ENCODE measurements around the gene PAQR4. TPM values are rescaled to one million over a fixed set of nuclear protein-coding genes. Genes with fewer than 3 reads are reported as not detected.

PAQR4 gene
- total and polyA plus RNA-seq, 4 experiments from 2014 or later = 0.77 to 1.7 (median 1.1) TPM

- Histone ChIP-seq H3K27me3 (ENCODE audit: insufficient read depth, low read length) (no peaks in the 10 kb centered on the region), H3K4me1 (ENCODE audit: insufficient read depth, low read length) (no peaks in the 10 kb centered on the region), H3K4me3 (ENCODE audit: low read length in 2 of 2) (no peak overlapping the region), H3K9me3 (ENCODE audit: control insufficient read depth in 1 of 2, low read length in 2 of 2) (no peaks in the 10 kb centered on the region), H3K36me3 (ENCODE audit: insufficient read depth, low read length) (peaks cover 27% of the 10 kb centered on the region), H3K27ac (ENCODE audit: low read depth, low read length) (no peak overlapping the region)
- H3K4me1 Mint-ChIP-seq = peaks cover 0 to 3% (median 0%) of the 10 kb centered on the region in 4 donors
- H3K9me3 Mint-ChIP-seq = peaks cover 0 to 2% (median 0%) of the 10 kb centered on the region in 8 donors
- intact Hi-C loops (cut with micrococcal nuclease) = no loop called here
- H3K4me3 Mint-ChIP-seq = no peak overlapping the region
- ChIA-PET CTCF (ENCODE audit: partially characterized antibody) (no interaction called here), POLR2A (ENCODE audit: partially characterized antibody) (no interaction called here)
- H3K27ac Mint-ChIP-seq = no peak overlapping the region
- peaks cover 17 to 25% of the 10 kb centered on the region in 2 donors for H3K36me3 Mint-ChIP-seq
- no peak for DNase-seq
- H3K27me3 Mint-ChIP-seq = no peaks in the 10 kb centered on the region
Observed at GRCh38 chr16:2933136-2933535, 36.0 kb upstream of the PAQR4 start.

GRCh38 chr16:2933701-2934100 is 35.4 kb upstream of the PAQR4 start:
- Mint-ChIP-seq H3K27ac (peak overlapping the region in 1 of 7 donors; percentile 23), H3K4me3 (no peak overlapping the region), H3K9me3 (peaks cover 0 to 2% (median 0%) of the 10 kb centered on the region in 8 donors), H3K27me3 (no peaks in the 10 kb centered on the region), H3K4me1 (no peaks in the 10 kb centered on the region), H3K36me3 (peaks cover 17 to 23% of the 10 kb centered on the region in 2 donors)
- Histone ChIP-seq H3K4me3 (ENCODE audit: low read length in 2 of 2) (no peak overlapping the region), H3K27ac (ENCODE audit: low read depth, low read length) (no peak overlapping the region), H3K36me3 (ENCODE audit: insufficient read depth, low read length) (peaks cover 29% of the 10 kb centered on the region), H3K4me1 (ENCODE audit: insufficient read depth, low read length) (no peaks in the 10 kb centered on the region), H3K9me3 (ENCODE audit: control insufficient read depth in 1 of 2, low read length in 2 of 2) (no peaks in the 10 kb centered on the region), H3K27me3 (ENCODE audit: insufficient read depth, low read length) (no peaks in the 10 kb centered on the region)
- intact Hi-C loops (cut with micrococcal nuclease) = no loop called here
- no peak for DNase-seq
- ChIA-PET CTCF (ENCODE audit: partially characterized antibody) (no interaction called here), POLR2A (ENCODE audit: partially characterized antibody) (no interaction called here)

GRCh38 chr16:2934450-2934849 is 34.7 kb upstream of the PAQR4 start:
- H3K4me3 Mint-ChIP-seq = no peak overlapping the region
- no peaks in the 10 kb centered on the region for H3K4me1 ChIP-seq (ENCODE audit: insufficient read depth, low read length)
- peaks cover 18 to 24% of the 10 kb centered on the region in 2 donors for H3K36me3 Mint-ChIP-seq
- H3K27me3 ChIP-seq (ENCODE audit: insufficient read depth, low read length) = no peaks in the 10 kb centered on the region
- ChIA-PET POLR2A (ENCODE audit: partially characterized antibody) (no interaction called here), CTCF (ENCODE audit: partially characterized antibody) (no interaction called here)
- intact Hi-C loops (cut with micrococcal nuclease) = no loop called here
- H3K9me3 ChIP-seq (ENCODE audit: control insufficient read depth in 1 of 2, low read length in 2 of 2) = no peaks in the 10 kb centered on the region
- peaks cover 0 to 2% (median 0%) of the 10 kb centered on the region in 8 donors for H3K9me3 Mint-ChIP-seq
- peak overlapping the region in 2 of 7 donors; percentile 22 to 53 for H3K27ac Mint-ChIP-seq
- H3K36me3 ChIP-seq (ENCODE audit: insufficient read depth, low read length) = peaks cover 34% of the 10 kb centered on the region
- H3K27me3 Mint-ChIP-seq = no peaks in the 10 kb centered on the region
- no peak overlapping the region for H3K4me3 ChIP-seq (ENCODE audit: low read length in 2 of 2)
- H3K4me1 Mint-ChIP-seq = no peaks in the 10 kb centered on the region
- H3K27ac ChIP-seq (ENCODE audit: low read depth, low read length) = no peak overlapping the region
- DNase-seq = no peak

- intact Hi-C loops (cut with micrococcal nuclease) = no loop called here
- Mint-ChIP-seq H3K27me3 (no peaks in the 10 kb centered on the region), H3K9me3 (peaks cover 0 to 2% (median 0%) of the 10 kb centered on the region in 8 donors), H3K36me3 (peaks cover 27 to 38% of the 10 kb centered on the region in 2 donors), H3K4me1 (no peaks in the 10 kb centered on the region), H3K4me3 (no peak overlapping the region), H3K27ac (no peak overlapping the region)
- Histone ChIP-seq H3K36me3 (ENCODE audit: insufficient read depth, low read length) (peaks cover 38% of the 10 kb centered on the region), H3K27me3 (ENCODE audit: insufficient read depth, low read length) (no peaks in the 10 kb centered on the region), H3K4me3 (ENCODE audit: low read length in 2 of 2) (no peak overlapping the region), H3K4me1 (ENCODE audit: insufficient read depth, low read length) (no peaks in the 10 kb centered on the region), H3K9me3 (ENCODE audit: control insufficient read depth in 1 of 2, low read length in 2 of 2) (no peaks in the 10 kb centered on the region), H3K27ac (ENCODE audit: low read depth, low read length) (no peak overlapping the region)
- no peak for DNase-seq
- POLR2A ChIA-PET (ENCODE audit: partially characterized antibody) = no interaction called here
- CTCF ChIA-PET (ENCODE audit: partially characterized antibody) = interaction anchor here (0.6 to 0.7 kb wide), 2 partner anchors 9 to 61 kb away, joined by 3 read pairs; no protein-coding TSS in a partner anchor
Observed at GRCh38 chr16:2936436-2937011, 32.6 kb upstream of the PAQR4 start.

GRCh38 chr16:2937170-2937569 is 32.0 kb upstream of the PAQR4 start:
- H3K9me3 Mint-ChIP-seq = peaks cover 0 to 2% (median 0%) of the 10 kb centered on the region in 8 donors
- H3K27me3 Mint-ChIP-seq = no peaks in the 10 kb centered on the region
- Histone ChIP-seq H3K4me3 (ENCODE audit: low read length in 2 of 2) (no peak overlapping the region), H3K36me3 (ENCODE audit: insufficient read depth, low read length) (peaks cover 38% of the 10 kb centered on the region), H3K27me3 (ENCODE audit: insufficient read depth, low read length) (no peaks in the 10 kb centered on the region), H3K9me3 (ENCODE audit: control insufficient read depth in 1 of 2, low read length in 2 of 2) (no peaks in the 10 kb centered on the region), H3K27ac (ENCODE audit: low read depth, low read length) (no peak overlapping the region), H3K4me1 (ENCODE audit: insufficient read depth, low read length) (no peaks in the 10 kb centered on the region)
- H3K4me1 Mint-ChIP-seq = no peaks in the 10 kb centered on the region
- no peak overlapping the region for H3K27ac Mint-ChIP-seq
- intact Hi-C loops (cut with micrococcal nuclease) = no loop called here
- peaks cover 27 to 37% of the 10 kb centered on the region in 2 donors for H3K36me3 Mint-ChIP-seq
- ChIA-PET CTCF (ENCODE audit: partially characterized antibody) (interaction anchor here (0.6 kb wide), 2 partner anchors 11 to 16 kb away, joined by 3 to 4 read pairs; no protein-coding TSS in a partner anchor), POLR2A (ENCODE audit: partially characterized antibody) (no interaction called here)
- no peak for DNase-seq
- H3K4me3 Mint-ChIP-seq = no peak overlapping the region

DNA sequence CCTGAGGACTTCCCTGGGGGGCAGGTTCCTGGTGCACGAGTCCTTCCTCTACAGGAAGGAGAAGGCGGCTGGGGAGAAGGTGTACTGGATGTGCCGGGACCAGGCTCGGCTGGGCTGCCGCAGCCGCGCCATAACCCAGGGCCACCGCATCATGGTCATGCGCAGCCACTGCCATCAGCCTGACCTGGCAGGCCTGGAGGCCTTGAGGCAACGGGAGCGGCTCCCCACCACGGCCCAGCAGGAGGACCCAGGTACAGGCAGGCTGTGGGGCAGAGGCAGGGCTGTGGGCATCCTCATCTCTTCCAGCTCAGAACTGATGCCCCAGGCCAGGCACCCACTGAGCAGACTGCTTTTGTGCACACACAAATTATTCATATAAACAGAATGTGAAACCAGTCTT is 30.9 kb upstream of the PAQR4 start:
- intact Hi-C loops (cut with micrococcal nuclease) = no loop called here
- H3K27ac Mint-ChIP-seq = no peak overlapping the region
- H3K36me3 Mint-ChIP-seq = peaks cover 26 to 41% of the 10 kb centered on the region in 2 donors
- ChIA-PET POLR2A (ENCODE audit: partially characterized antibody) (no interaction called here), CTCF (ENCODE audit: partially characterized antibody) (interaction anchor here (1.3 kb wide), 1 partner anchor 36 kb away, joined by 3 read pairs; no protein-coding TSS in a partner anchor)
- H3K9me3 ChIP-seq (ENCODE audit: control insufficient read depth in 1 of 2, low read length in 2 of 2) = no peaks in the 10 kb centered on the region
- H3K9me3 Mint-ChIP-seq = peaks cover 0 to 2% (median 0%) of the 10 kb centered on the region in 8 donors
- H3K27me3 ChIP-seq (ENCODE audit: insufficient read depth, low read length) = no peaks in the 10 kb centered on the region
- no peaks in the 10 kb centered on the region for H3K27me3 Mint-ChIP-seq
- H3K27ac ChIP-seq (ENCODE audit: low read depth, low read length) = no peak overlapping the region
- no peaks in the 10 kb centered on the region for H3K4me1 ChIP-seq (ENCODE audit: insufficient read depth, low read length)
- no peaks in the 10 kb centered on the region for H3K4me1 Mint-ChIP-seq
- peaks cover 34% of the 10 kb centered on the region for H3K36me3 ChIP-seq (ENCODE audit: insufficient read depth, low read length)
- H3K4me3 Mint-ChIP-seq = no peak overlapping the region
- no peak overlapping the region for H3K4me3 ChIP-seq (ENCODE audit: low read length in 2 of 2)
- DNase-seq = no peak

GRCh38 chr16:2939968-2940367 is 29.2 kb upstream of the PAQR4 start:
- intact Hi-C loops (cut with micrococcal nuclease) = no loop called here
- no peaks in the 10 kb centered on the region for H3K27me3 Mint-ChIP-seq
- peaks cover 21 to 37% of the 10 kb centered on the region in 2 donors for H3K36me3 Mint-ChIP-seq
- no peaks in the 10 kb centered on the region for H3K27me3 ChIP-seq (ENCODE audit: insufficient read depth, low read length)
- peaks cover 34% of the 10 kb centered on the region for H3K36me3 ChIP-seq (ENCODE audit: insufficient read depth, low read length)
- H3K9me3 ChIP-seq (ENCODE audit: control insufficient read depth in 1 of 2, low read length in 2 of 2) = no peaks in the 10 kb centered on the region
- no peak overlapping the region for H3K4me3 ChIP-seq (ENCODE audit: low read length in 2 of 2)
- no peaks in the 10 kb centered on the region for H3K4me1 Mint-ChIP-seq
- POLR2A ChIA-PET (ENCODE audit: partially characterized antibody) = no interaction called here
- no peak overlapping the region for H3K4me3 Mint-ChIP-seq
- no peak for DNase-seq
- CTCF ChIA-PET (ENCODE audit: partially characterized antibody) = interaction anchor here (1.1 to 1.5 kb wide), 3 partner anchors 13 to 22 kb away, joined by 4 to 8 read pairs (median 4); no protein-coding TSS in a partner anchor
- no peak overlapping the region for H3K27ac Mint-ChIP-seq
- H3K9me3 Mint-ChIP-seq = peaks cover 0 to 2% (median 0%) of the 10 kb centered on the region in 8 donors
- H3K27ac ChIP-seq (ENCODE audit: low read depth, low read length) = no peak overlapping the region
- no peaks in the 10 kb centered on the region for H3K4me1 ChIP-seq (ENCODE audit: insufficient read depth, low read length)
